ENCODE results near the gene MT1B. TPM values are rescaled to one million over a fixed set of nuclear protein-coding genes. Genes with fewer than 3 reads are reported as not detected.

Gene MT1B
- total RNA-seq: not detected in 2 replicates

GRCh38 chr16:56651586-56651985 lies at the start of gene MT1B:
Gene MT1B, plus strand, starts transcription at chr16:56651886. Its CDS starts 68 bp downstream, at chr16:56651954.

DNA sequence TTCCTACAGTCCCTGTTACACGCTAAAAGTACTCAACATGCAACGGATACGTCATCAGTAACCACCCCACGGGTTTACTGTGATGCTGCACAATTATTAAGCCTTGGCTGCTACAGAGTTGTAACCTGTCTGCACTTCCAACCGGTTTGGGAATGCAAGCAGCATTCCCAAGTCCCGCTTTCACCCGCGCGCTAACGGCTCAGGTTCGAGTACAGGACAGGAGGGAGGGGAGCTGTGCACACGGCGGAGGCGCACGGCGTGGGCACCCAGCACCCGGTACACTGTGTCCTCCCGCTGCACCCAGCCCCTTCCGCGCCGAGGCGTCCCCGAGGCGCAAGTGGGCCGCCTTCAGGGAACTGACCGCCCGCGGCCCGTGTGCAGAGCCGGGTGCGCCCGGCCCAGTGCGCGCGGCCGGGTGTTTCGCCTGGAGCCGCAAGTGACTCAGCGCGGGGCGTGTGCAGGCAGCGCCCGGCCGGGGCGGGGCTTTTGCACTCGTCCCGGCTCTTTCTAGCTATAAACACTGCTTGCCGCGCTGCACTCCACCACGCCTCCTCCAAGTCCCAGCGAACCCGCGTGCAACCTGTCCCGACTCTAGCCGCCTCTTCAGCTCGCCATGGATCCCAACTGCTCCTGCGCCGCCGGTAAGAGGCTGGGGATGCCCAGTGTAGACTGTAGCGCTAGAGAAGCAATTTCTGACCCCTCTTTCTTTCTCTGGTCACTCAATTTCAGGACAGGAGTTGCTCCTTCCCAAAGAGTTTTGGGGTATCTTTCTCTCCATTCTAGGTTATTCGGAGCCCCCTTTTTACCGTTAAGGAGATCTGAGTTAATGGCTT lies 43.4 kb upstream of the MT1B start, which contains the start of gene MT2A:
Gene MT2A (plus strand): TSS at position 542 of the 833 bp plus-strand sequence. CDS start 72 bp downstream, at position 614.

GRCh38 chr16:56625140-56625942 lies 26.3 kb upstream of the MT1B start, which contains the start of gene MT1E:
Gene MT1E, plus strand, starts transcription at chr16:56625781. Its CDS starts 71 bp downstream, at chr16:56625852.

GRCh38 chr16:56632156-56632847 lies 19.4 kb upstream of the MT1B start, which contains the start of gene MT1M:
Gene MT1M, plus strand, starts transcription at chr16:56632659. Its CDS starts 73 bp downstream, at chr16:56632732.

GRCh38 chr16:56637814-56638750 lies 13.6 kb upstream of the MT1B start, which contains the start of gene MT1A:
Gene MT1A, plus strand, starts transcription at chr16:56638666. Its CDS starts 73 bp downstream, at chr16:56638739.

DNA sequence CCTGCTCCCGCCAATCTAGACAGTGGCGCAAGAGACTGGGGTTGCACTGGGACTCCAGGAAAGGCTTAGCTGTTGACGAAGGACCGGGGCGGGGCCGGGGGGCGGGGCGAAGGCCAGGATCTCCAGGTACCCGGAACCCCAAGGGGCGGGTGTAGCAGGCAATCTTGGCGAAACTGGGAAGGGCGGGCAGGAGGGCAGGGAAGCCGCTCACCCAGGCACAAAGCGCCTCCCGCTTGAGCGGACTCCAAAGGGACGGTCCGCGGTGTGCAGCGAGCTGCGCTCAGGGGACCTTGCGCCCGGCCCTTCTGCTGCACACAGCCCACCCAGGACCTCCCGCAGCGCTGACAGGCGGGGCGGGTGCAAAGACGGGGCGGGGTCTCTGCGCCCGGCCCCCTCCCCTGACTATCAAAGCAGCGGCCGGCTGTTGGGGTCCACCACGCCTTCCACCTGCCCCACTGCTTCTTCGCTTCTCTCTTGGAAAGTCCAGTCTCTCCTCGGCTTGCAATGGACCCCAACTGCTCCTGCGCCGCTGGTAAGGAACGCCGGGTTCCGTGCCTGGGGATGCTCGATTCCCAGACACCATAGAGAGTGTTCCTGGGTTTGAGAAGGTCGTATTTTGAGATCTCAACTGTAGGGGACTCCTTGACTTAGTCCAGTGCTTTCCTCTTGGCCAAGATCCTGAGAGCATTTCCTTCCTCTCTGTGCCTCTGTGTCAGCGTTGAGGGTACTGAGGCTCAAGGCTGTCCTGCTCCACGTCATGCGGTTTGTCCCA lies 6.1 kb downstream of the MT1B start, which contains the start of gene MT1F:
Gene MT1F (plus strand): TSS at position 405 of the 772 bp plus-strand sequence. CDS start 100 bp downstream, at position 505.

GRCh38 chr16:56667581-56668571 lies 16.2 kb downstream of the MT1B start, which contains the start of gene MT1G:
Gene MT1G, minus strand, starts transcription at chr16:56668065. Its CDS starts 72 bp downstream, at chr16:56667993.

GRCh38 chr16:56669005-56669839 lies 17.5 kb downstream of the MT1B start, which contains the start of gene MT1H:
Gene MT1H, plus strand, starts transcription at chr16:56669814. Its CDS starts 71 bp downstream, at chr16:56669885.

GRCh38 chr16:56681939-56682702 lies 30.4 kb downstream of the MT1B start, which contains the start of gene MT1X:
Gene MT1X, plus strand, starts transcription at chr16:56682470. Its CDS starts 71 bp downstream, at chr16:56682541.

Other genes starting within 250 kb of the MT1B start
- 108 and 120 TPM in 2 replicates for gene AMFR, start 226.3 kb upstream of the MT1B start, total RNA-seq
- 31.3 and 47.4 TPM in 2 replicates for gene NUDT21, start 200.6 kb upstream of the MT1B start, total RNA-seq
- 12.8 and 25.1 TPM in 2 replicates for gene OGFOD1, start 200.3 kb upstream of the MT1B start, total RNA-seq
- gene BBS2, start 131.9 kb upstream of the MT1B start, total RNA-seq: 13.2 and 37.6 TPM in 2 replicates
- not detected in 2 replicates for gene MT4, start 86.8 kb upstream of the MT1B start, total RNA-seq
- gene MT3, start 62.4 kb upstream of the MT1B start, total RNA-seq: not detected in 2 replicates
- gene MT2A, start 43.3 kb upstream of the MT1B start, total RNA-seq: 491 and 2,036 TPM in 2 replicates
- gene MT1E, start 26.1 kb upstream of the MT1B start, total RNA-seq: 530 and 533 TPM in 2 replicates
- 5.6 and 8.5 TPM in 2 replicates for gene MT1M, start 19.2 kb upstream of the MT1B start, total RNA-seq
- 7.4 and 8.3 TPM in 2 replicates for gene MT1A, start 13.2 kb upstream of the MT1B start, total RNA-seq
- gene MT1F, start 6.1 kb downstream of the MT1B start, total RNA-seq: 12.9 and 25.0 TPM in 2 replicates
- 93.4 TPM in 1 of 2 replicates, not detected in the other for gene MT1G, start 16.2 kb downstream of the MT1B start, total RNA-seq
- gene MT1H, start 17.9 kb downstream of the MT1B start, total RNA-seq: 8.6 TPM in 1 of 2 replicates, not detected in the other
- gene MT1X, start 30.6 kb downstream of the MT1B start, total RNA-seq: 74.6 and 80.4 TPM in 2 replicates
- gene NUP93, start 78.2 kb downstream of the MT1B start, total RNA-seq: 45.5 and 96.0 TPM in 2 replicates
- gene SLC12A3, start 213.3 kb downstream of the MT1B start, total RNA-seq: not detected in 2 replicates

All from mesangial cell (primary cell).